Middle frontal gyrus (tissue), 1 donor: ENCODE data around the gene GTF2A2.
"Not testable (repeated sequence)": the region's sequence is repeated elsewhere in the genome, so short reads cannot be mapped to it uniquely, and the experiment has no call there.

Source experiments
- DNase-seq: peaks from one replicate; pipeline ENCODE4 v3.0.0-alpha.2; 2015; ENCODE audit warnings: low spot score; ENCODE audit errors: extremely low spot score

The GTF2A2 gene, protein sequence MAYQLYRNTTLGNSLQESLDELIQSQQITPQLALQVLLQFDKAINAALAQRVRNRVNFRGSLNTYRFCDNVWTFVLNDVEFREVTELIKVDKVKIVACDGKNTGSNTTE

GRCh38 chr15:59656897-59657634, at the start of gene GTF2A2:
GTF2A2 (minus strand) TSS chr15:59657515; CDS start chr15:59652277, 5,238 bp downstream.
- DNase-seq = peak; percentile 93

- DNase-seq = no peak
Observed at GRCh38 chr15:59703979-59704796, 46.9 kb upstream of the GTF2A2 start.

GRCh38 chr15:59702351-59702750, 45.0 kb upstream of the GTF2A2 start:
- no peak for DNase-seq

DNA sequence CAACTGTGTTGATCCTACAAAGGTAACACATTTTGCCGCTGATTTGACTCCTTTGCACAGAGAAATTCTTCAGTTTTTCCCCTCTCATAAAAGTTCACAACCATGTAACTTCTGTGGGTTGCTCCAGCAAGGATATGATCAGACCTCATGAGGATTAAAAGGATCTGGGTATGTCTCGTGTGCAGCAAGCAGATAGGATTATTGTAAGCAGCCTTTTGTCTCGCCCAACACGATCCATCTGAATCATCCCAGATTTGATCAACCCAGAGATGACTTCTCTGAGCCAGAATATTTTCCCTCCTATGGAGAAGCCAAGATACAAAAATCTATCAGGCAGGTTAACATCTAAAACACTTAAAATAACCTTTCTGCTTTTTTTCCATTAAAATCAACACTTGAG, 44.6 kb upstream of the GTF2A2 start:
- DNase-seq = no peak

- no peak for DNase-seq
Observed at GRCh38 chr15:59699810-59700431, 42.6 kb upstream of the GTF2A2 start.

GRCh38 chr15:59698065-59698464, 40.8 kb upstream of the GTF2A2 start:
- not testable (repeated sequence) for DNase-seq

DNA sequence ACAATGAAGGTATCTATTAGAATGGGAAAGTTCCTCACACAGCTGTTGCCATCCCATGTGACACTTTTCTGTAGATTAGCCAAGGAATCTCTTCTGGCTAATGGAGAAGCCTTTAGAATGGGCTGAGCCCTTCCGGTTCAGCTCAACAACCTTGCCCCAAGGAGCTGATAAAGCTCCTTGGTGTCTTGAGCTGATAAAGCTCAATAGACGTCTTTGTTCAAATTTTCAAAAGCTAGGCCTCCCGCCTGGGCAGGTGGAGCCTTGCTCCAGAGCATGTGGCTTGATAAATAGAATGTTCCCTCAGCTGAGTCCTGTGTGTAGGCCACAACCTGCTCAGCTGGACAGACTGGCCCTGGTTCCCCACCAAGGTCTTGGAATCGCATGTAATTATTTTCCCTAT, 39.0 kb upstream of the GTF2A2 start:
- no peak for DNase-seq

- DNase-seq = no peak
Observed at GRCh38 chr15:59694779-59695178, 37.5 kb upstream of the GTF2A2 start.

GRCh38 chr15:59691194-59691805, 34.0 kb upstream of the GTF2A2 start:
- DNase-seq = no peak

- no peak for DNase-seq
Observed at GRCh38 chr15:59689626-59690236, 32.4 kb upstream of the GTF2A2 start.

DNA sequence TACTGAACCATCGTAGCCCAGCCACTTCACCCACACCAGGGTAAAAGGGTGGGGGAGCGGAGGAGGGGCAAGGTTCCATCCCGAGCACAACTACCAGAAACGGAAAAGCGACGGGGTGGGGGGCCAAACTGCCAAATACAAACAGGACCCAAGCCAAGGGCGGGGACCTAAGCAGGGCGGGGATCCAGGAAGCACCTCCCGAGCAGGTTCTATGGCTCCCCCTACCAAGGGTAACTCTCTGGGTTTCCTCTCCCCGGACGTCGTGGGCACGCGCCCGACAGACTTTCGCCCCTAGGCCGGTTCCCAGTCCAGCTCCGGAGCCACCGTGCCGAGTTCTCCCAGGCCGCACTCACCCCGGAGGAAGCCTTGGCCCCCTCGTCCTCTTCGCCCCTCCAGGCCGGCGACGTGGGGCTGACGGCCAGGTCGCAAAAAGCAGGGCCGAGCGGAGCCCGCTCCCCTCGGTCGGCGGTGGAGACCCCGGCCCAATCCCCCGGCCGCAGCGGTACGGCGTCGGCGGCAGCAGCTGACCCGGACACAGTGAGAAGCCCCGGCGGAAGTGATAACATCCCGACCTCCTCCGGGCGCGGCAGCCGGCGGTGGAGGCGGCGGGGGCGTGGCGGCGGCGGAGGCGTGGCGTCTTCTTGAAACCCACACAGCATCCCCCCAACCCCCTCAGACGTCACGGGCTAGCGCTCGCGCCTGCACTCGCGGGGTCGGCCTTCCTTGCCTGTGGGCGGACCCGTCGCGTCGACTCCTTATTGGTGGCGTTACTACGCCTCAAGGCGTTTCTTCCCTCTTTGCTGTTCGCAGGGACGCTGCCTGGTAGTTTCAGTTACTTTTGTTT, 31.7 kb upstream of the GTF2A2 start, which contains the start of gene BNIP2:
TSS of gene BNIP2 (minus strand) at position 539 of the 844 bp plus-strand sequence. CDS start 6,863 bp downstream, outside the sequence.
- DNase-seq = peak; percentile 84

GRCh38 chr15:59688423-59688781, 31.1 kb upstream of the GTF2A2 start:
- DNase-seq = no peak

- DNase-seq = no peak
Observed at GRCh38 chr15:59687836-59688235, 30.5 kb upstream of the GTF2A2 start.

GRCh38 chr15:59686389-59686788, 29.1 kb upstream of the GTF2A2 start:
- DNase-seq = no peak

GRCh38 chr15:59685737-59686297, 28.5 kb upstream of the GTF2A2 start:
- DNase-seq = no peak

DNA sequence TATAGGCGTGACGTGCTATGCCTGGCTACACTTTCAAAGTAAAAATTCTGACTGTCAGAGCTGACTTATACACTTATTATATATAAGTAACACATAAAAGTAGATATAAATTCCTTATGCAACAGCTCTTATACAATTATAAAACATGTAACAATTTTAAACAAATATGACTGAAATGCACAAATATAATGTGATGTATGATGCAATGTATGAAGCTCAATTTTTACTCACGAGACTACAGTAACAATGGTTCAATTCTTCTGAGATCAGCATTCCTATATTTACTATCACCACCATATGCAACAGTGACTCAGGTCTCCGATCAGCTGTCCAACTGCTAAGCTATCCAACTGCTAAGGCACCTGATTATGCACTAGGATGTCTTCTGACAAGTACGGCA, 23.6 kb upstream of the GTF2A2 start:
- DNase-seq = no peak

- DNase-seq = no peak
Observed at GRCh38 chr15:59680346-59680745, 23.0 kb upstream of the GTF2A2 start.

DNA sequence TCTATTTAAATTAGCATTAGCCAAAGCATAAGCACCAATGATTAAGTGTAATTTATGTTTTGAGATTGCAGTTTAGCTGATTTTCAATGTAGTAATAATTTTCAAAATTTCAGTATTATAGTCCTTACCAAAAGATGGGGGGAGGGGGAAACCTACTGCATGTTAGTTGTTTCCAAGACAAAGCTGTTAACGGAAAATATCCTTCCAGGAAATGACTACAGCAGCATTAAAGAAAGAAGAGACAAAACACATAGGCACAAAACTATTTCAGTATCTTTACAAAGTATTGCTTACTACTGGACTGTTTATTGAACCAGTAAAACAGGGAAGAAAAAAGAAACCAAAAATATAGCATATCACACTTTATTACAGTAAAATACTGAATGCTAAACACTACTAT, 21.3 kb upstream of the GTF2A2 start:
- DNase-seq = no peak

DNA sequence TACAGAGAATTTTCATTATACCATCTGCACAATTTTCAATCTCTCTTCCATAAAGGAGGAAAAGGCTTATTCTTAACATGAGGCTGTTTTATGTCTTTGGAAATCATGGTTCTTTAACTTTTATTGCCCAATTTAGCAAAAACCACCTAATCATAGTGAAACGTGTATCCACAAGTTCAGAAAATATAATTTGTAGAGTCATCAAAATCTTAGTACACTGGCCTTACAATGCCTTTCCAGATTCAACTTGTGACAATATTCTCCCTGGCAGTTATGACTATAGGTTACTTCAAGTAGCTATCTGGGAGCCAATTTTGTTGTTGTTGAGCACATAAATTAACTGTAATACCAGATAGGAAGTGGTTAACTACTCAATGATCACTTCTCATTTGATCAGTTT, 20.9 kb upstream of the GTF2A2 start:
- no peak for DNase-seq

- DNase-seq = no peak
Observed at GRCh38 chr15:59676565-59676964, 19.2 kb upstream of the GTF2A2 start.
